HG03442 (cell line): ENCODE results near the gene IER2.

ENCODE experiments used
- ATAC-seq: cut with Tn5 transposase; IDR thresholded peaks from one replicate; pipeline ENCODE4 v1.9.1; 2021; ENCODE audit warnings: mild to moderate bottlenecking, moderate library complexity; ENCODE audit not compliant: unreplicated experiment

IER2 gene

GRCh38 chr19:13118424-13119193 is 31.6 kb upstream of the IER2 start:
- no peak for ATAC-seq

GRCh38 chr19:13119627-13120026 is 30.6 kb upstream of the IER2 start:
- ATAC-seq = no peak

- no peak for ATAC-seq
These were observed 30.2 kb upstream of the IER2 start for GRCh38 chr19:13120031-13120430.

GRCh38 chr19:13120817-13121216 is 29.4 kb upstream of the IER2 start:
- no peak for ATAC-seq

GRCh38 chr19:13121551-13122274 is 28.5 kb upstream of the IER2 start:
- ATAC-seq = no peak

- no peak for ATAC-seq
These were observed 27.8 kb upstream of the IER2 start for GRCh38 chr19:13122275-13122878.

- no peak for ATAC-seq
These were observed 26.9 kb upstream of the IER2 start for GRCh38 chr19:13122980-13123957.

GRCh38 chr19:13127051-13127450 is 23.2 kb upstream of the IER2 start:
- no peak for ATAC-seq

- ATAC-seq = no peak
These were observed 22.2 kb upstream of the IER2 start for GRCh38 chr19:13127811-13128575.

- ATAC-seq = no peak
These were observed 21.6 kb upstream of the IER2 start for GRCh38 chr19:13128583-13128982.

GRCh38 chr19:13129384-13129783 is 20.8 kb upstream of the IER2 start:
- ATAC-seq = no peak

GRCh38 chr19:13130886-13131490 is 19.2 kb upstream of the IER2 start:
- no peak for ATAC-seq

- no peak for ATAC-seq
These were observed 17.6 kb upstream of the IER2 start for GRCh38 chr19:13132471-13133180.

- no peak for ATAC-seq
These were observed 16.9 kb upstream of the IER2 start for GRCh38 chr19:13133241-13133870.

- no peak for ATAC-seq
These were observed 15.6 kb upstream of the IER2 start for GRCh38 chr19:13134626-13135025.

- no peak for ATAC-seq
These were observed 14.8 kb upstream of the IER2 start for GRCh38 chr19:13135068-13136062.

- ATAC-seq = no peak
These were observed 12.9 kb upstream of the IER2 start for GRCh38 chr19:13137290-13137794.
